ENCODE data around the gene QSOX1. TPM values are rescaled to one million over a fixed set of nuclear protein-coding genes. Genes with fewer than 3 reads are reported as not detected.

Gene QSOX1
- total and polyA plus RNA-seq, 2 donors (not counting 3 experiments of a cell fraction or from before 2014, with no cell fraction given): 256 to 415 TPM

DNA sequence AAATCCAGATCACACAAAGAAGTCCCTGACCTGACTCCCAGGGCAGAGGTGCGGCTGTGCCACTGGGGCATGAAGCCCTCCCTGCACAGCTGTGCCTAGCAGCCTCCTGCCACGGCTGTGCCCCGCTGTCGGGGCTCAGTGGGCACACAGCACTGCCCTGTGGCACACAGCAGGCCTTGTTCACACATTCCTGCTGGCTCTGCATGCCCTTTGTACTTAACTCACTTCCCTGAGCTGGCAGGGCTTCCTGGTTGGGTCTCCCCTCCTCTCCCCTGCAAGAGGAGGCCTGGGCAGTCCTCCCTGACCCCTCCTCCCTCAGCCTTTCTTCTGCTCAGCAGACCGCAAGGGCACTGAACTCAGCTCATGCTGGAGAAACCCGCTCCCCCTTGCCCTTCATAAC lies 90.2 kb downstream of the QSOX1 start:
- no peak for TF ChIP-seq MAX (IDR thresholded peaks at IDR 0.05; ENCODE audit: insufficient read depth, insufficient read length)
- TF ChIP-seq JUN (IDR thresholded peaks at IDR 0.05; ENCODE audit: borderline replicate concordance, insufficient read depth, insufficient read length, low read depth): no peak
- TF ChIP-seq, protein P1, sequence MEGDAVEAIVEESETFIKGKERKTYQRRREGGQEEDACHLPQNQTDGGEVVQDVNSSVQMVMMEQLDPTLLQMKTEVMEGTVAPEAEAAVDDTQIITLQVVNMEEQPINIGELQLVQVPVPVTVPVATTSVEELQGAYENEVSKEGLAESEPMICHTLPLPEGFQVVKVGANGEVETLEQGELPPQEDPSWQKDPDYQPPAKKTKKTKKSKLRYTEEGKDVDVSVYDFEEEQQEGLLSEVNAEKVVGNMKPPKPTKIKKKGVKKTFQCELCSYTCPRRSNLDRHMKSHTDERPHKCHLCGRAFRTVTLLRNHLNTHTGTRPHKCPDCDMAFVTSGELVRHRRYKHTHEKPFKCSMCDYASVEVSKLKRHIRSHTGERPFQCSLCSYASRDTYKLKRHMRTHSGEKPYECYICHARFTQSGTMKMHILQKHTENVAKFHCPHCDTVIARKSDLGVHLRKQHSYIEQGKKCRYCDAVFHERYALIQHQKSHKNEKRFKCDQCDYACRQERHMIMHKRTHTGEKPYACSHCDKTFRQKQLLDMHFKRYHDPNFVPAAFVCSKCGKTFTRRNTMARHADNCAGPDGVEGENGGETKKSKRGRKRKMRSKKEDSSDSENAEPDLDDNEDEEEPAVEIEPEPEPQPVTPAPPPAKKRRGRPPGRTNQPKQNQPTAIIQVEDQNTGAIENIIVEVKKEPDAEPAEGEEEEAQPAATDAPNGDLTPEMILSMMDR (IDR thresholded peaks at IDR 0.05; ENCODE audit: extremely low read depth in 1 of 2, insufficient read depth in 1 of 2, low read depth in 1 of 2, low read length in 2 of 2): no peak
- no peak for TF ChIP-seq EZH2 (IDR thresholded peaks at IDR 0.05; ENCODE audit: borderline replicate concordance, low read depth, low read length, severe bottlenecking)
- no peak for TF ChIP-seq FOS (IDR thresholded peaks at IDR 0.05; ENCODE audit: borderline replicate concordance, insufficient read depth, low read length)
- DNase-seq (ENCODE audit: low read depth, low spot score) (no peak), FAIRE-seq (no peak)
- ChIA-PET CTCF (interaction anchor here (3.7 kb wide), 1 partner anchor 17 kb away, joined by 11 read pairs; no protein-coding TSS in a partner anchor), POLR2A (no interaction called here)
- no TSS peak for BruUV-seq (replicated peaks)
- Histone ChIP-seq H3K4me1 (ENCODE audit: control insufficient read depth, extremely low read depth, insufficient read depth, low read length) (no peaks in the 10 kb centered on the region), H4K20me1 (replicated peaks; ENCODE audit: control insufficient read depth, extremely low read depth, insufficient read depth, low read length) (no peaks in the 10 kb centered on the region), H2AFZ (ENCODE audit: low read depth, low read length) (no peak overlapping the region), H3K36me3 (ENCODE audit: control insufficient read depth in 2 of 2, extremely low read depth in 1 of 2, insufficient read depth in 2 of 2, low read length in 2 of 2) (no peaks in the 10 kb centered on the region), H3K9me3 (replicated peaks; ENCODE audit: control insufficient read depth, insufficient read depth, low read length) (no peaks in the 10 kb centered on the region), H3K4me2 (ENCODE audit: insufficient read depth, low read length) (no peak overlapping the region), H3K4me3 (replicated peaks in 1 of 3; ENCODE audit: insufficient read depth in 1 of 3, low read depth in 1 of 3, low read length in 3 of 3) (no peak overlapping the region), H3K27ac (ENCODE audit: insufficient read depth, low read depth, low read length) (no peak overlapping the region), H3K9ac (replicated peaks; ENCODE audit: extremely low read depth, insufficient read depth, low read length) (no peak overlapping the region), H3K79me2 (ENCODE audit: control insufficient read depth, insufficient read depth, low read length) (no peaks in the 10 kb centered on the region), H3K9me1 (replicated peaks; ENCODE audit: control insufficient read depth, extremely low read depth, insufficient read depth, low read length) (no peaks in the 10 kb centered on the region), H3K27me3 (ENCODE audit: control insufficient read depth in 2 of 2, insufficient read depth in 2 of 2, low read length in 2 of 2) (peaks cover 23 to 26% of the 10 kb centered on the region in 2 experiments)
- dilution Hi-C loops (cut with MboI; ENCODE audit: extremely low pct_ligation_motif_present, low sequenced_read_pairs) (no loop called here), intact Hi-C loops (cut with micrococcal nuclease) (no loop called here)

DNA sequence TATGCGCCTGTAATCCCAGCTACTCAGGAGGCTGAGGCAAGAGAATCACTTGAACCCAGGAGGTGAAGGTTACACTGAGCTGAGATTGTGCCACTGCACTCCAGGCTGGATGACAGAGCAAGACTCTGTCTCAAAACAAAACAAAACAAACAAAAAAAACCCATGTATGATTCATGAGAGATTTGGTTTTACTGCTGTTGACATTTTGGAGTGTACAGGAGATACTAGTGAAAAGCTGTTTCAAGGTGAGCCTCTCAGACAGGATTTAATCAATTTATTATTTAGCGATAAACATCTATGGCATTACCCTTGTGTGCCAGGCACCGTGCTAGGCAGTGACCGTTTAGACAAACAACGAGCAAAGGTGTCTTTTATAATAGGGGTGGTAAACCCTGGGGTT lies 91.9 kb downstream of the QSOX1 start:
- no peak overlapping the region for H3K9ac ChIP-seq (replicated peaks; ENCODE audit: extremely low read depth, insufficient read depth, low read length)
- no peak overlapping the region for H3K27ac ChIP-seq (ENCODE audit: insufficient read depth, low read depth, low read length)
- dilution Hi-C loops (cut with MboI; ENCODE audit: extremely low pct_ligation_motif_present, low sequenced_read_pairs) (no loop called here), intact Hi-C loops (cut with micrococcal nuclease) (no loop called here)
- POLR2A ChIA-PET: no interaction called here
- H3K4me1 ChIP-seq (ENCODE audit: control insufficient read depth, extremely low read depth, insufficient read depth, low read length): no peaks in the 10 kb centered on the region
- peaks cover 8 to 9% of the 10 kb centered on the region in 2 experiments for H3K27me3 ChIP-seq (ENCODE audit: control insufficient read depth in 2 of 2, insufficient read depth in 2 of 2, low read length in 2 of 2)
- H3K79me2 ChIP-seq (ENCODE audit: control insufficient read depth, insufficient read depth, low read length): no peaks in the 10 kb centered on the region
- no peak overlapping the region for H3K4me2 ChIP-seq (ENCODE audit: insufficient read depth, low read length)
- CTCF ChIA-PET: no interaction called here
- no TSS peak for BruUV-seq (replicated peaks)
- no peaks in the 10 kb centered on the region for H3K9me1 ChIP-seq (replicated peaks; ENCODE audit: control insufficient read depth, extremely low read depth, insufficient read depth, low read length)
- no peak for FAIRE-seq
- H3K4me3 ChIP-seq (replicated peaks in 1 of 3; ENCODE audit: insufficient read depth in 1 of 3, low read depth in 1 of 3, low read length in 3 of 3): no peak overlapping the region
- H3K9me3 ChIP-seq (replicated peaks; ENCODE audit: control insufficient read depth, insufficient read depth, low read length): no peaks in the 10 kb centered on the region
- H3K36me3 ChIP-seq (ENCODE audit: control insufficient read depth in 2 of 2, extremely low read depth in 1 of 2, insufficient read depth in 2 of 2, low read length in 2 of 2): no peaks in the 10 kb centered on the region
- DNase-seq (ENCODE audit: low read depth, low spot score): no peak
- no peak overlapping the region for H2AFZ ChIP-seq (ENCODE audit: low read depth, low read length)
- H4K20me1 ChIP-seq (replicated peaks; ENCODE audit: control insufficient read depth, extremely low read depth, insufficient read depth, low read length): no peaks in the 10 kb centered on the region
- no peak for TF ChIP-seq FOS (IDR thresholded peaks at IDR 0.05; ENCODE audit: borderline replicate concordance, insufficient read depth, low read length)
- no peak for TF ChIP-seq POLR2A (IDR thresholded peaks at IDR 0.05; ENCODE audit: low read depth, low read length)
- no peak for TF ChIP-seq EZH2 (IDR thresholded peaks at IDR 0.05; ENCODE audit: borderline replicate concordance, low read depth, low read length, severe bottlenecking)
- TF ChIP-seq POLR2AphosphoS5 (IDR thresholded peaks at IDR 0.05; ENCODE audit: insufficient read depth, low read depth, low read length): no peak
- TF ChIP-seq JUN (IDR thresholded peaks at IDR 0.05; ENCODE audit: borderline replicate concordance, insufficient read depth, insufficient read length, low read depth): no peak
- TF ChIP-seq, protein P1 (IDR thresholded peaks at IDR 0.05; ENCODE audit: extremely low read depth in 1 of 2, insufficient read depth in 1 of 2, low read depth in 1 of 2, low read length in 2 of 2): no peak

Measured in endothelial cell of umbilical vein (primary cell).